H1 (cell line): ENCODE results near the gene LRRC56. TPM values are rescaled to one million over a fixed set of nuclear protein-coding genes. Genes with fewer than 3 reads are reported as not detected.

Experiments used
- CTCF ChIA-PET: fragments of 300-600 bp; sonication (Branson Sonifier 250); formaldehyde crosslinking; loops from one replicate; lab custom pipeline; 2021; ENCODE audit not compliant: partially characterized antibody; lab: Charles Lee
- POLR2A ChIA-PET: fragments of 300-600 bp; sonication (Branson Sonifier 250); formaldehyde crosslinking; loops from one replicate; lab custom pipeline; 2021; ENCODE audit warnings: inconsistent platforms; ENCODE audit not compliant: partially characterized antibody; lab: Charles Lee
- DNase-seq, 2 experiments: peaks; one replicate each; pipeline versions ENCODE4 v3.0.0 to v3.0.0-alpha.2; 2010 to 2022; ENCODE audit warnings: low spot score in 2 of 2, low read depth in 1 of 2, mixed read lengths in 1 of 2
- FAIRE-seq: peaks from 2 replicates; lab custom pipeline; 2011; peaks lifted over from hg19 to GRCh38; lab: Jason Lieb, UNC
- H2AFZ ChIP-seq: 2 replicates; pipeline ENCODE4 v1.8.1; 2012; ENCODE audit warnings: low read length, inconsistent platforms
- H2AK5ac ChIP-seq: 2 replicates; pipeline ENCODE4 v1.6.1; 2013; ENCODE audit warnings: low read depth, low read length
- H2BK120ac ChIP-seq: replicated peaks from 2 replicates; pipeline ENCODE3; 2013; ENCODE audit warnings: low read depth, low read length, inconsistent platforms
- H2BK12ac ChIP-seq: 2 replicates; pipeline ENCODE4 v1.6.1; 2013; ENCODE audit warnings: low read depth, low read length
- H2BK15ac ChIP-seq: 2 replicates; pipeline ENCODE4 v1.6.1; 2013; ENCODE audit warnings: low read length
- H2BK20ac ChIP-seq: 2 replicates; pipeline ENCODE4 v1.6.1; 2013; ENCODE audit warnings: low read length
- H2BK5ac ChIP-seq: 2 replicates; pipeline ENCODE4 v1.6.1; 2013; ENCODE audit warnings: low read depth, low read length
- H3K14ac ChIP-seq: 2 replicates; pipeline ENCODE4 v1.6.1; 2013; ENCODE audit warnings: inconsistent platforms; ENCODE audit not compliant: insufficient read length
- H3K18ac ChIP-seq: 2 replicates; pipeline ENCODE4 v1.6.1; 2013; ENCODE audit warnings: low read length; ENCODE audit errors: extremely low read depth
- H3K23ac ChIP-seq: 2 replicates; pipeline ENCODE4 v1.6.1; 2013; ENCODE audit warnings: inconsistent platforms; ENCODE audit not compliant: insufficient read length
- H3K23me2 ChIP-seq: 2 replicates; pipeline ENCODE4 v1.6.1; 2013; ENCODE audit warnings: low read depth, low read length
- H3K27ac ChIP-seq: 2 replicates; pipeline ENCODE4 v1.6.1; 2011; ENCODE audit warnings: low read depth, low read length, inconsistent platforms
- H3K27me3 ChIP-seq, 4 experiments: replicated peaks in 1 of 4; 1 replicate in 1 of 4; 2 replicates in 3 of 4; pipeline versions ENCODE4 v1.6.1 to v1.8.1; 2011 to 2013; ENCODE audit warnings: low read length in 3 of 4, mild to moderate bottlenecking in 3 of 4, inconsistent platforms in 2 of 4, mixed read lengths in 2 of 4, moderate library complexity in 1 of 4; ENCODE audit not compliant: control insufficient read depth in 3 of 4, insufficient read depth in 3 of 4; ENCODE audit errors: extremely low read depth in 1 of 4
- H3K36me3 ChIP-seq, 4 experiments: 2 replicates each; pipeline versions ENCODE4 v1.6.1 to v1.8.1; 2011 to 2013; ENCODE audit warnings: mild to moderate bottlenecking in 4 of 4, low read length in 3 of 4, moderate library complexity in 2 of 4, control low read depth in 1 of 4, inconsistent platforms in 1 of 4; ENCODE audit not compliant: insufficient read depth in 4 of 4, control insufficient read depth in 2 of 4
- H3K4ac ChIP-seq: replicated peaks from 2 replicates; pipeline ENCODE3; 2013; ENCODE audit warnings: low read length, low read depth, mixed read lengths, inconsistent platforms; ENCODE audit not compliant: insufficient read length
- H3K4me1 ChIP-seq, 4 experiments: replicated peaks in 1 of 4; 1 replicate in 1 of 4; 2 replicates in 3 of 4; pipeline versions ENCODE4 v1.6.1 to v1.8.1; 2011 to 2013; ENCODE audit warnings: low read length in 3 of 4, inconsistent platforms in 2 of 4, mixed read lengths in 1 of 4; ENCODE audit not compliant: insufficient read depth in 4 of 4, control insufficient read depth in 3 of 4
- H3K4me2 ChIP-seq, 2 experiments: 2 replicates each; pipeline versions ENCODE4 v1.6.1 to v1.8.1; 2011 to 2013; ENCODE audit warnings: low read depth in 2 of 2, low read length in 2 of 2, control low read depth in 1 of 2, inconsistent platforms in 1 of 2, mild to moderate bottlenecking in 1 of 2; ENCODE audit not compliant: insufficient read depth in 1 of 2
- H3K4me3 ChIP-seq, 4 experiments: fragments of 200-600, 300-600 bp in 1 of 4; sonication (generic), shearing (Covaris generic), sonication (Bioruptor Twin) in 1 of 4; 2 replicates each; pipeline versions ENCODE4 v1.5.1 to v1.8.1; 2011 to 2016; ENCODE audit warnings: low read length in 4 of 4, low read depth in 3 of 4, control low read depth in 2 of 4, inconsistent platforms in 2 of 4, mild to moderate bottlenecking in 2 of 4, mixed read lengths in 1 of 4, moderate library complexity in 1 of 4; ENCODE audit not compliant: insufficient read depth in 2 of 4; ENCODE audit errors: extremely low read depth in 1 of 4
- H3K56ac ChIP-seq: replicated peaks from 2 replicates; pipeline ENCODE3; 2013; ENCODE audit warnings: low read depth, mild to moderate bottlenecking, mixed read lengths, low read length, inconsistent platforms; ENCODE audit not compliant: insufficient read length
- H3K79me1 ChIP-seq: 2 replicates; pipeline ENCODE4 v1.6.1; 2013; ENCODE audit warnings: low read depth, low read length, control low read depth
- H3K79me2 ChIP-seq, 2 experiments: 2 replicates each; pipeline versions ENCODE4 v1.6.1 to v1.8.1; 2012 to 2013; ENCODE audit warnings: low read length in 2 of 2, mild to moderate bottlenecking in 2 of 2, inconsistent platforms in 1 of 2; ENCODE audit not compliant: insufficient read depth in 2 of 2, control insufficient read depth in 1 of 2
- H3K9ac ChIP-seq, 4 experiments: replicated peaks in 1 of 4; 1 replicate in 1 of 4; 2 replicates in 3 of 4; pipeline versions ENCODE4 v1.6.1 to v1.8.1; 2011 to 2013; ENCODE audit warnings: low read depth in 3 of 4, low read length in 3 of 4, control low read depth in 2 of 4, mild to moderate bottlenecking in 2 of 4, moderate library complexity in 2 of 4, inconsistent platforms in 1 of 4; ENCODE audit errors: extremely low read depth in 1 of 4
- H3K9me3 ChIP-seq, 2 experiments: 2 replicates each; pipeline versions ENCODE4 v1.6.1 to v1.8.1; 2012 to 2013; ENCODE audit warnings: mild to moderate bottlenecking in 2 of 2, moderate library complexity in 2 of 2, control low read depth in 1 of 2, inconsistent platforms in 1 of 2, low read depth in 1 of 2, low read length in 1 of 2, mixed read lengths in 1 of 2; ENCODE audit not compliant: insufficient read depth in 2 of 2
- H4K20me1 ChIP-seq, 2 experiments: replicated peaks in 1 of 2; 2 replicates each; pipeline versions ENCODE3 to v1.8.1; 2011 to 2013; ENCODE audit warnings: inconsistent platforms in 2 of 2, low read length in 2 of 2, mild to moderate bottlenecking in 1 of 2; ENCODE audit not compliant: insufficient read depth in 2 of 2, control insufficient read depth in 1 of 2
- H4K5ac ChIP-seq: 2 replicates; pipeline ENCODE4 v1.6.1; 2013; ENCODE audit warnings: low read length, low read depth, mixed read lengths, inconsistent platforms; ENCODE audit not compliant: insufficient read length
- H4K8ac ChIP-seq: 2 replicates; pipeline ENCODE4 v1.8.0; 2013; ENCODE audit warnings: mild to moderate bottlenecking, moderate library complexity, low read length, inconsistent platforms; ENCODE audit not compliant: insufficient read depth; ENCODE audit errors: extremely low read depth
- H4K91ac ChIP-seq: replicated peaks from 2 replicates; pipeline ENCODE3; 2013; ENCODE audit warnings: low read length, mixed read lengths, inconsistent platforms; ENCODE audit not compliant: insufficient read length
- PHF8 ChIP-seq: fragments of 200-600 bp; sonication (generic); conservative IDR thresholded peaks from 2 replicates; pipeline ENCODE4 v1.7.1; 2012; ENCODE audit warnings: low read depth, mild to moderate bottlenecking, inconsistent platforms, low read length, moderate library complexity
- USF2 ChIP-seq: IDR thresholded peaks from 2 replicates; pipeline ENCODE4 v1.6.1; 2011; ENCODE audit warnings: low read length, improper control_type of control experiment
- WGBS, 2 experiments: shearing (Covaris generic) in 1 of 2; methylation state at CpG; one replicate each; pipeline versions ENCODE4 v1.1.6 to v1.1.7; 2013 to 2015; ENCODE audit warnings: low lambda C conversion rate in 2 of 2, mixed read lengths in 2 of 2, inconsistent platforms in 1 of 2, low coverage in 1 of 2, missing lambda C conversion rate in 1 of 2; ENCODE audit not compliant: insufficient replicate concordance in 2 of 2, insufficient coverage in 1 of 2, insufficient read length in 1 of 2; ENCODE audit errors: extremely low coverage in 1 of 2, missing lambda C conversion rate in 1 of 2; 5-methylcytosine and 5-hydroxymethylcytosine counted together
- polyA plus RNA-seq, 7 experiments: library from polyadenylated mRNA; depleted of rRNA in 3 of 7; stranded (reverse) in 5 of 7; unstranded in 2 of 7; fragments of >200 nt in 5 of 7; fragments of 200-250 nt in 2 of 7; gene quantifications; 1 replicate in 5 of 7; 2 replicates in 1 of 7; 4 replicates in 1 of 7; pipeline versions ENCODE4 v1.2.1 to v1.2.3, GENCODE V29; 2011 to 2013; ENCODE audit warnings: missing spikeins in 2 of 7, mixed read lengths in 2 of 7
- total RNA-seq: library from RNA; stranded (reverse); fragmentation: NEBNext Ultra II Directional; extraction: Animal tissue kit (Norgen Biotek cat#: 25700); gene quantifications from 2 replicates; pipeline ENCODE4 v1.2.1, GENCODE V29; 2021

Gene LRRC56
- total and polyA plus RNA-seq, 2 of the 8 experiments (the other 6 are each of a cell fraction or from before 2014, with no cell fraction given): 0.94 to 1.9 TPM

GRCh38 chr11:587546-587945 is 50.2 kb downstream of the LRRC56 start:
- Histone ChIP-seq H3K36me3 (peaks cover 28 to 53% (median 44%) of the 10 kb centered on the region in 4 experiments; a peak in 7 of 8 replicates), H3K56ac (no peak overlapping the region), H2BK15ac (no peak overlapping the region), H3K79me2 (peaks cover 0 to 12% of the 10 kb centered on the region in 2 experiments; a peak in 2 of 4 replicates), H3K9ac (no peak overlapping the region), H3K27ac (no peak overlapping the region), H3K4me2 (no peak overlapping the region), H2BK5ac (no peak overlapping the region), H3K18ac (no peak overlapping the region), H4K5ac (no peak overlapping the region), H2BK12ac (no peak overlapping the region), H4K8ac (no peak overlapping the region; the same call in 1 of the 2 replicates), H3K79me1 (peaks cover 8% of the 10 kb centered on the region; the same call in 1 of the 2 replicates), H3K23me2 (no peaks in the 10 kb centered on the region), H3K23ac (no peak overlapping the region), H2BK20ac (no peak overlapping the region), H3K4ac (no peak overlapping the region), H2AFZ (no peak overlapping the region), H2AK5ac (no peak overlapping the region), H4K20me1 (peaks cover 19 to 23% of the 10 kb centered on the region in 2 experiments), H3K4me3 (no peak overlapping the region), H3K4me1 (no peaks in the 10 kb centered on the region), H4K91ac (no peak overlapping the region), H3K14ac (no peak overlapping the region), H3K27me3 (no peaks in the 10 kb centered on the region), H2BK120ac (no peak overlapping the region), H3K9me3 (no peaks in the 10 kb centered on the region)
- ChIA-PET POLR2A (interaction anchor here (0.6 to 2.2 kb wide), 2 partner anchors 10 to 16 kb away, joined by 3 to 9 read pairs; no protein-coding TSS in a partner anchor), CTCF (interaction anchor here (0.6 kb wide), 1 partner anchor 137 kb away, joined by 5 read pairs; no protein-coding TSS in a partner anchor)
- TF ChIP-seq PHF8: no peak
- TF ChIP-seq USF2: no peak
- 91% methylated on average over 8 of the region's 8 CpGs; no CpG with 5 or more reads in 1 of the 2 experiments for WGBS, 2 experiments
- DNase-seq: no peak
- FAIRE-seq: no peak
